Neural progenitor cell (in vitro differentiated cells): ENCODE results near the gene C1orf21.

Experiments used
- CTCF ChIP-seq: fragments of 200-600 bp; sonication (generic); IDR thresholded peaks from 2 replicates; pipeline ENCODE4 v1.5.1; 2017; ENCODE audit warnings: antibody characterized with exemption, mild to moderate bottlenecking
- EZH2 ChIP-seq: fragments of 200-600 bp; sonication (generic); IDR thresholded peaks from 2 replicates; pipeline ENCODE4 v1.6.1; 2017; ENCODE audit warnings: antibody characterized with exemption, mild to moderate bottlenecking, moderate library complexity

GRCh38 chr1:184542291-184542690 lies 155.5 kb downstream of the C1orf21 start:
- TF ChIP-seq CTCF (no peak), EZH2 (no peak)
